Measurements from ENCODE around the gene TPSD1. TPM values are rescaled to one million over a fixed set of nuclear protein-coding genes. Genes with fewer than 3 reads are reported as not detected.

TPSD1 gene
- polyA plus RNA-seq, 1 of the 3 experiments (the other 2 are of a cell fraction) = not detected

GRCh38 chr16:1278477-1278876, 22.6 kb downstream of the TPSD1 start:
- POLR2A ChIA-PET = no interaction called here
- TF ChIP-seq SIN3A (IDR thresholded peaks at IDR 0.05; ENCODE audit: borderline replicate concordance, low read depth, low read length) = no peak
- 9% methylated on average over 9 of the region's 18 CpGs for WGBS (ENCODE audit: low lambda C conversion rate)

GRCh38 chr16:1279081-1279944, 23.4 kb downstream of the TPSD1 start:
- peaks cover 89% of the 10 kb centered on the region for H3K27me3 ChIP-seq (ENCODE audit: insufficient read depth)
- CTCF ChIA-PET = interaction anchor here (0.6 to 2.3 kb wide), 2 partner anchors 22 to 86 kb away, joined by 3 to 15 read pairs; no protein-coding TSS in a partner anchor
- no peak for DNase-seq

More at GRCh38 chr16:1278477-1278876, 22.6 kb downstream of the TPSD1 start:
- H4K20me1 ChIP-seq (ENCODE audit: insufficient read depth) = no peaks in the 10 kb centered on the region
- H3K4me2 ChIP-seq = no peak overlapping the region
- no peaks in the 10 kb centered on the region for H3F3A ChIP-seq (replicated peaks; ENCODE audit: insufficient read depth)
- no peaks in the 10 kb centered on the region for H3K9me2 ChIP-seq
- H3K4me3 ChIP-seq (ENCODE audit: low read depth in 2 of 2, low read length in 1 of 2) = no peak overlapping the region
- no peaks in the 10 kb centered on the region for H3K36me3 ChIP-seq (replicated peaks in 1 of 2; ENCODE audit: control insufficient read depth in 1 of 2, insufficient read depth in 2 of 2, low read length in 1 of 2)
- H3K27me3 ChIP-seq (ENCODE audit: insufficient read depth) = peaks cover 89% of the 10 kb centered on the region
- no peak overlapping the region for H2AFZ ChIP-seq (ENCODE audit: low read depth)
- CTCF ChIA-PET = interaction anchor here (0.6 to 2.0 kb wide), 2 partner anchors 8 to 86 kb away, joined by 3 to 5 read pairs; no protein-coding TSS in a partner anchor
- no peaks in the 10 kb centered on the region for H3K9me3 ChIP-seq
- no peak overlapping the region for H3K27ac ChIP-seq (ENCODE audit: low read depth in 2 of 2, low read length in 1 of 2)
- no peak overlapping the region for H3K9ac ChIP-seq
- H3K4me1 ChIP-seq (ENCODE audit: control insufficient read depth in 1 of 2, insufficient read depth in 2 of 2, low read depth in 1 of 2, low read length in 1 of 2) = no peaks in the 10 kb centered on the region; a peak in 1 of 4 replicates
- no peaks in the 10 kb centered on the region for H3K79me2 ChIP-seq (ENCODE audit: insufficient read depth)
- DNase-seq = no peak

More at GRCh38 chr16:1279081-1279944, 23.4 kb downstream of the TPSD1 start:
- POLR2A ChIA-PET = no interaction called here
- 42% methylated on average over 14 of the region's 30 CpGs for WGBS (ENCODE audit: low lambda C conversion rate)
- Histone ChIP-seq H2AFZ (ENCODE audit: low read depth) (no peak overlapping the region), H4K20me1 (ENCODE audit: insufficient read depth) (no peaks in the 10 kb centered on the region), H3K79me2 (ENCODE audit: insufficient read depth) (no peaks in the 10 kb centered on the region), H3K9ac (no peak overlapping the region), H3K9me3 (no peaks in the 10 kb centered on the region), H3K9me2 (no peaks in the 10 kb centered on the region), H3F3A (replicated peaks; ENCODE audit: insufficient read depth) (no peaks in the 10 kb centered on the region), H3K27ac (ENCODE audit: low read depth in 2 of 2, low read length in 1 of 2) (no peak overlapping the region), H3K4me3 (ENCODE audit: low read depth in 2 of 2, low read length in 1 of 2) (no peak overlapping the region), H3K36me3 (replicated peaks in 1 of 2; ENCODE audit: control insufficient read depth in 1 of 2, insufficient read depth in 2 of 2, low read length in 1 of 2) (no peaks in the 10 kb centered on the region), H3K4me1 (ENCODE audit: control insufficient read depth in 1 of 2, insufficient read depth in 2 of 2, low read depth in 1 of 2, low read length in 1 of 2) (no peaks in the 10 kb centered on the region; a peak in 1 of 4 replicates), H3K4me2 (no peak overlapping the region)
- TF ChIP-seq GATA2 (CRISPR knock-in tag; IDR thresholded peaks at IDR 0.05) (no peak), TAF1 (IDR thresholded peaks at IDR 0.05; ENCODE audit: borderline replicate concordance, low read depth, low read length) (no peak), TCF12 (IDR thresholded peaks at IDR 0.05) (no peak), FOXJ3 (CRISPR knock-in tag; IDR thresholded peaks at IDR 0.05) (no peak), RAD21 (IDR thresholded peaks at IDR 0.05; ENCODE audit: low read length) (no peak), MEF2A (IDR thresholded peaks at IDR 0.05; ENCODE audit: borderline replicate concordance, low read depth) (no peak), EZH2phosphoT487 (IDR thresholded peaks at IDR 0.05; ENCODE audit: borderline replicate concordance, low read depth) (no peak), ZBTB33 (IDR thresholded peaks at IDR 0.05; ENCODE audit: borderline replicate concordance, low read depth) (no peak), TEAD4 (IDR thresholded peaks at IDR 0.05; ENCODE audit: borderline replicate concordance, insufficient read depth) (no peak), SIN3A (IDR thresholded peaks at IDR 0.05; ENCODE audit: borderline replicate concordance, low read depth, low read length) (no peak), NFIC (IDR thresholded peaks at IDR 0.05; ENCODE audit: borderline replicate concordance) (no peak), RXRA (IDR thresholded peaks at IDR 0.05; ENCODE audit: borderline replicate concordance, low read depth) (no peak)
- TF ChIP-seq, protein P1, sequence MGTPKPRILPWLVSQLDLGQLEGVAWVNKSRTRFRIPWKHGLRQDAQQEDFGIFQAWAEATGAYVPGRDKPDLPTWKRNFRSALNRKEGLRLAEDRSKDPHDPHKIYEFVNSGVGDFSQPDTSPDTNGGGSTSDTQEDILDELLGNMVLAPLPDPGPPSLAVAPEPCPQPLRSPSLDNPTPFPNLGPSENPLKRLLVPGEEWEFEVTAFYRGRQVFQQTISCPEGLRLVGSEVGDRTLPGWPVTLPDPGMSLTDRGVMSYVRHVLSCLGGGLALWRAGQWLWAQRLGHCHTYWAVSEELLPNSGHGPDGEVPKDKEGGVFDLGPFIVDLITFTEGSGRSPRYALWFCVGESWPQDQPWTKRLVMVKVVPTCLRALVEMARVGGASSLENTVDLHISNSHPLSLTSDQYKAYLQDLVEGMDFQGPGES (IDR thresholded peaks at IDR 0.05; ENCODE audit: low read depth, low read length) = no peak
- TF ChIP-seq, protein P2, sequence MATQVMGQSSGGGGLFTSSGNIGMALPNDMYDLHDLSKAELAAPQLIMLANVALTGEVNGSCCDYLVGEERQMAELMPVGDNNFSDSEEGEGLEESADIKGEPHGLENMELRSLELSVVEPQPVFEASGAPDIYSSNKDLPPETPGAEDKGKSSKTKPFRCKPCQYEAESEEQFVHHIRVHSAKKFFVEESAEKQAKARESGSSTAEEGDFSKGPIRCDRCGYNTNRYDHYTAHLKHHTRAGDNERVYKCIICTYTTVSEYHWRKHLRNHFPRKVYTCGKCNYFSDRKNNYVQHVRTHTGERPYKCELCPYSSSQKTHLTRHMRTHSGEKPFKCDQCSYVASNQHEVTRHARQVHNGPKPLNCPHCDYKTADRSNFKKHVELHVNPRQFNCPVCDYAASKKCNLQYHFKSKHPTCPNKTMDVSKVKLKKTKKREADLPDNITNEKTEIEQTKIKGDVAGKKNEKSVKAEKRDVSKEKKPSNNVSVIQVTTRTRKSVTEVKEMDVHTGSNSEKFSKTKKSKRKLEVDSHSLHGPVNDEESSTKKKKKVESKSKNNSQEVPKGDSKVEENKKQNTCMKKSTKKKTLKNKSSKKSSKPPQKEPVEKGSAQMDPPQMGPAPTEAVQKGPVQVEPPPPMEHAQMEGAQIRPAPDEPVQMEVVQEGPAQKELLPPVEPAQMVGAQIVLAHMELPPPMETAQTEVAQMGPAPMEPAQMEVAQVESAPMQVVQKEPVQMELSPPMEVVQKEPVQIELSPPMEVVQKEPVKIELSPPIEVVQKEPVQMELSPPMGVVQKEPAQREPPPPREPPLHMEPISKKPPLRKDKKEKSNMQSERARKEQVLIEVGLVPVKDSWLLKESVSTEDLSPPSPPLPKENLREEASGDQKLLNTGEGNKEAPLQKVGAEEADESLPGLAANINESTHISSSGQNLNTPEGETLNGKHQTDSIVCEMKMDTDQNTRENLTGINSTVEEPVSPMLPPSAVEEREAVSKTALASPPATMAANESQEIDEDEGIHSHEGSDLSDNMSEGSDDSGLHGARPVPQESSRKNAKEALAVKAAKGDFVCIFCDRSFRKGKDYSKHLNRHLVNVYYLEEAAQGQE (IDR thresholded peaks at IDR 0.05; ENCODE audit: low read depth, low read length) = no peak
- TF ChIP-seq, protein P3, sequence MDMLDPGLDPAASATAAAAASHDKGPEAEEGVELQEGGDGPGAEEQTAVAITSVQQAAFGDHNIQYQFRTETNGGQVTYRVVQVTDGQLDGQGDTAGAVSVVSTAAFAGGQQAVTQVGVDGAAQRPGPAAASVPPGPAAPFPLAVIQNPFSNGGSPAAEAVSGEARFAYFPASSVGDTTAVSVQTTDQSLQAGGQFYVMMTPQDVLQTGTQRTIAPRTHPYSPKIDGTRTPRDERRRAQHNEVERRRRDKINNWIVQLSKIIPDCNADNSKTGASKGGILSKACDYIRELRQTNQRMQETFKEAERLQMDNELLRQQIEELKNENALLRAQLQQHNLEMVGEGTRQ (IDR thresholded peaks at IDR 0.05; ENCODE audit: borderline replicate concordance, low read depth, low read length) = no peak
